Renal pelvis (tissue), 12 donors: ENCODE results near the gene NLRP9. TPM values are rescaled to one million over a fixed set of nuclear protein-coding genes. Genes with fewer than 3 reads are reported as not detected.
"Not testable (repeated sequence)": the region's sequence is repeated elsewhere in the genome, so short reads cannot be mapped to it uniquely, and the experiment has no call there.

ENCODE experiments used
- DNase-seq: peaks from one replicate; pipeline ENCODE4 v3.0.0-alpha.2; 2013
- long read RNA-seq, 16 experiments: transcript quantifications; one replicate each; lab custom pipeline, GENCODE V29; 2026
- polyA plus RNA-seq, 3 donors: library from polyadenylated mRNA; unstranded; fragments of 120-200 nt; gene quantifications; one replicate each; pipeline ENCODE4 v1.2.1, GENCODE V29; 2013; ENCODE audit not compliant: insufficient read length in 3 of 3

The NLRP9 gene
- under 1 TPM in 1 of 3 donors, not detected in 2; 0.05 TPM for polyA plus RNA-seq
- long read RNA-seq, donor 1, result 0 reads
- long read RNA-seq, donor 2, result 0 reads
- long read RNA-seq, donor 3, result 0 reads
- long read RNA-seq, donor 4, result 0 reads
- long read RNA-seq, donor 5, result 0 reads
- long read RNA-seq, donor 6, result 0 reads
- long read RNA-seq, donor 7, result 0 reads
- long read RNA-seq, donor 8, result 0 reads
- long read RNA-seq, donor 9, result 0 reads
- long read RNA-seq, donor 10, result 0 reads
- long read RNA-seq, donor 11, result 0 reads
- long read RNA-seq, donor 12, result 0 reads
- long read RNA-seq, donor 13, result 0 reads
- long read RNA-seq, donor 14, result 0 reads
- long read RNA-seq, donor 15, result 0 reads
- long read RNA-seq, donor 16, result 0 reads

DNA sequence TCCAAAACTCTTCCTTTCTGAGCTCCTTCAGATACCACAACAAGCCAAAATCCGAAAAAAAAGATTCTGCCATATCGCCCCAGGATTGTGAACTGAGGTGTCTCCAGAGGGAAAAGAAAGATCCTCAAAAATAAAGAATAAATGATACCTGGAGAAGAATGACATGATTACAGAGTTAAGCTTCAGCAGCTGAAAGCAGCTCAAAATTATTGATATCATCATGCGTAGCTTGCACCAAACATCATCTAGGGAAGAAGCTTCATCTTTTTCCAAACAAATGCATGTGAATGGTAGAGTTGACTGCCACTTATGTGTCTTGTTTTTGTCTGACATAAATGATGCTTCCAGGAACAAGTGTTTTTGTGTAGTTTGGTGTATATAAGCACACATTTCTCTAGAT lies at the start of gene NLRP9:
TSS of gene NLRP9 (minus strand) at position 101 of the 400 bp plus-strand sequence. CDS start at position 73, 28 bp downstream.
- no peak for DNase-seq

GRCh38 chr19:55781112-55781511 lies 42.9 kb upstream of the NLRP9 start:
- no peak for DNase-seq

GRCh38 chr19:55778331-55778730 lies 40.1 kb upstream of the NLRP9 start:
- no peak for DNase-seq

GRCh38 chr19:55777528-55777927 lies 39.3 kb upstream of the NLRP9 start:
- DNase-seq, result no peak

DNA sequence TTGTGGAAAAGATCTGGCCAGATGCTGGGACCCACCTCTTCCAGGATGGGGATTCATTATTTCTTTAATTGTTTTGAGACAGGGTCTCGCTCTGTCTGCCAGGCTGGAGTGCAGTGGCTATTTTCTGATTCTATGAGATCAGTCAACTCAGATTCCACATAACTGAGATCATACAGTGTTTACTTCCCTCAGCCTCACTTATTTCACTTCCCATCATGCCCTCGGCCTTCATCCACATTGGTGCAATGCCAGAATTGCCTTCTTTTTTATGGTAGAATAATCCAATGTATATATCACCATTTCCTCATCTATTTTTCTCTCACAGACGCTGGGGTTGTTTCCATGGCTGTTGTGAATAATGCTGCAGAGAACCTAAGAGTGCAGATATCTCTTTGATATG lies 31.4 kb upstream of the NLRP9 start:
- not testable (repeated sequence) for DNase-seq

DNA sequence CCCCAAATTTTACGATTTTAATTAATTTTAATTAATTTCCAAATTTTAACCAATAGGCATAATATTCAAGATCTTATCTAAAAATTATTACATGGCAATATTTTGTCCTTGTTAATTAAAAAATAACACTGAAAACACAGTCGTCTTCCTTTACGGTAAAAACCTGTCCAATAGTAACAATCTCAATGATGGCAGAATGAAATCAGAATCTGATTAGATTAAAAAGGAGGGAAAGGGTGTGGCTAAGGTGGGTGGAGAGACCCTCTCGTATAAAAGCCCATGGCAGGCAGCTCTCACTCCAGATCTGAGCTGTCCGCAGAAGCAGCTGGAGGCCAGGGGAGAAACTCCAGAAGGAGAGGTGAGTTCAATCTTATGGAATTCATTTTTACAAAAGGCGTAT lies 30.6 kb upstream of the NLRP9 start, which contains the start of gene RFPL4AL1:
TSS of gene RFPL4AL1 (plus strand) at position 301 of the 400 bp plus-strand sequence. CDS start 2,687 bp downstream, outside the sequence.
- DNase-seq, result not testable (repeated sequence)

DNA sequence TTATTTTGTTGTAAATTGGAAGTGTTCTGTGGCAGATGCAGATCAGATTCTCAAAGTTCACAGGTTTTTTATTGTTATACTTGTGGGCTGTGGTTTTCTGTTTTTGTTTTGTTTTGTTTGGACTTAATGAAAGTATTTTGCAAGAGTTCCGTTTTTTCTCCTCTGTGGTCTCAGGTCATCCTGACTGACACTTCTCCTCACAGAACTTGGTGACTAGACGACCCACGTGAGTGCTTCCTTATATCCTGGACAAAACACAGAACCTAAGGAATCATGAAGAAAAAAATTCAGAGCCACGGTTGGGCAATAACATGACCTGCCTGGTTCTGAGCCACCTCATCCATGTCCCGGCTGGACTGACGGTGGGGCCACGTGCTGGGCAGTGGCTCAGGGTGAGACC lies 28.3 kb upstream of the NLRP9 start:
- DNase-seq, result no peak

- DNase-seq, result not testable (repeated sequence)
Measured at GRCh38 chr19:55758797-55759196, 20.6 kb upstream of the NLRP9 start, which contains the start of gene RFPL4A. RFPL4A (plus strand) TSS chr19:55759097; CDS start chr19:55761801, 2,704 bp downstream.

- DNase-seq, result not testable (repeated sequence)
Measured at GRCh38 chr19:55756808-55757207, 18.6 kb upstream of the NLRP9 start.

DNA sequence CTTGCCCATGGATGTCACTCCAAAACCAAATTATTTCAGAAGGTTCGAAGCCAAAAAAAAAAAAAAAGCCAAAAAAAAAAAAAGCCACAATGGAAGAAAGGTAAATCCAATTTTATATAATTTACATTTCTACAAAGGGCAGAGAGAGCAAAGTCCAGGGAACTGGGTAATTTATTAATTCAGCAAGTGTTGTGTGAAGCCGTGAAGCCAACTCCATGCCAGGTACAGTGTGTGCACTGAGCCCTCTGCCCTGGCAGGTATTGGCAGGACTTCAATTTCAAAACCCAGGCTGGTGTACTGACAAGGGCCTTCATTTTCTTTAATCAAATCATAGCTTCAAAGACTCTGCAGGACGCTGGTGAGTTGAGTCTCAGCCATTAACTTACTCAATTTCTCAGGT lies 15.2 kb upstream of the NLRP9 start:
- no peak for DNase-seq

DNA sequence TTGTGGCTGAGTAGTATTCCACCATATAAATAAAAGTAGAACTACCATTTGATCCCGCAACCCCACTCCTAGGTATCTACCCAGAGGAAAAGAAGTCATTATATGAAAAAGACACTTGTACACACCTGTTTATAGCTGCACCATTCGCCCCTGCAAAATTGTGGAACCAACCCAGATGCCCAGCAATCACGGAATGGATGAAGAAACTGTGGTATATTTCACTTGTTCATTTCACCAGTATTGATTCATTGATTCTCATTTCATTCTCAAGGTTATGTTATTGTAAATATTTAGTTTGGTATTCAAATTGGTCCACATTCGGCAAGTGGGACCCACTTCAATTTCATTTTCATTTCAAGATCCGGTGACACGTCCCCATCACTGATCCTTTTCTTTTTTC lies 12.5 kb upstream of the NLRP9 start:
- no peak for DNase-seq

GRCh38 chr19:55730378-55730777 lies 7.8 kb downstream of the NLRP9 start:
- not testable (repeated sequence) for DNase-seq

DNA sequence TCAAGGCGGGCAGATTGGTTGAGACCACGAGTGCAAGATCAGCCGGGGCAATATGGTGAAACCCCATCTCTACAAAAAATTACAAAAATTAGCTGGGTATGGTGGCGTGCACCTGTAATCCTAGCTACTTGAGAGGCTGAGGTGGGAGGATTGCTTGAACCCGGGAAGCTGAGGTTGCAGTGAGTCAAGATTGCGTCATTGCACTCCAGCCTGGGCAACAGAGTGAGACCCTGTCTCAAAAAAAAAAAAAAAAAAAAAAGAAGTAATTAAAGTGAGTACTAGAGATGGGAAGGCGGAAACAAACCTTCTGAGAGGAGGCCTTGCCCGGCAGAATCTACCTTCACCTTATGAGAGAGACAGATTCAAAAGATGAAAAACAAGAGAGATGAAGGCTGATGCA lies 14.7 kb downstream of the NLRP9 start:
- no peak for DNase-seq

DNA sequence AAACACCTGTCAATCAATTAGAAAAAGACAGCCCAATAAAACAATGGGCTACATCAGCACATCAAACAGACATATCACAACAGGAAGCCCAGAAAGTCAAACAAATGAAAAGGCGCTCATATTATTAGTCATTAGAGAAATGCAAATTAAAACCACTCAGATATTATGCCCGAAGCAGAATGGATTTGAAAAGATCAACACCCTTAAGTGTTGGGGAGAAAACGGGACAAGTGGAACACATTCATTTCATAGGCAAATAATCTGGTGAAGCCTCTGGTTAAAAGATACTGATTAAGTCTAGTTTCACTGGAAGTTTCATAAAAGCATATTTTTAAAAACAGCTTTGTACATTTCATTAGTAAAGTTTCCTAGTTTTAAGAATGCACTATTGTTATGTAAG lies 17.4 kb downstream of the NLRP9 start:
- no peak for DNase-seq

GRCh38 chr19:55720214-55720746 lies 17.9 kb downstream of the NLRP9 start:
- DNase-seq, result no peak

DNA sequence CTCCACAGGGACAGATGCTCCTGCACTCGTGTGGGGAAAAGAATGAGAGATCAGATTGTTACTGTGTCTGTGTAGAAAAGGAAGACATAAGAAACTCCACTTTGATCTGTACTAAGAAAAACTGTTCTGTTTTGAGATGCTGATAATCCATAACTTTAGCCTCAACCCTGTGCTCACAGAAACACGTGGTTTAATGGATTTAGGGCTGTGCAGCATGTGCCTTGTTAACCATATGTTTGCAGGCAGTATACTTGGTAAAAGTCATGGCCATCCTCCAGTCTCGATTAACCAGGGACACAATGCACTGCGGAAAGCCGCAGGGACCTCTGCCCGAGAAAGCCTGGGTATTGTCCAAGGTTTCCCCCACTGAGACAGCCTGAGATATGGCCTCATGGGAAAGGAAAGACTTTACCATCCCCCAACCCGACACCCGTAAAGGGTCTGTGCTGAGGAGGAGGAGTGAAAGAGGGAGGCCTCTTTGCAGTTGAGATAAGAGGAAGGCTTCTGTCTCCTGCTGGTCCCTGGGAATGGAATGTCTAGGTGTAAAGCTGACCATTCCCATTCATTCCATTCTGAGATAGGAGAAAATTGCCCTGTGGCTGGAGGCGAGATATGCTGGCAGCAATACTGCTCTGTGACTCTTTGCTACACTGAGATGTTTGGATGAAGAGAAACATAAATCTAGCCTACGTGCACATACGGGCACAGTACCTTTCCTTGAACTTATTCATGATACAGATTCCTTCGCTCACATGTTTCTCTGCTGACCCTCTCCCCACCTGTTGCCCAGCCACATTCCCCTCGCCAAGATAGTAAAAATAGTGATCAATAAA lies 20.1 kb downstream of the NLRP9 start:
- not testable (repeated sequence) for DNase-seq

- no peak for DNase-seq
Measured at GRCh38 chr19:55717251-55717650, 21.0 kb downstream of the NLRP9 start.

DNA sequence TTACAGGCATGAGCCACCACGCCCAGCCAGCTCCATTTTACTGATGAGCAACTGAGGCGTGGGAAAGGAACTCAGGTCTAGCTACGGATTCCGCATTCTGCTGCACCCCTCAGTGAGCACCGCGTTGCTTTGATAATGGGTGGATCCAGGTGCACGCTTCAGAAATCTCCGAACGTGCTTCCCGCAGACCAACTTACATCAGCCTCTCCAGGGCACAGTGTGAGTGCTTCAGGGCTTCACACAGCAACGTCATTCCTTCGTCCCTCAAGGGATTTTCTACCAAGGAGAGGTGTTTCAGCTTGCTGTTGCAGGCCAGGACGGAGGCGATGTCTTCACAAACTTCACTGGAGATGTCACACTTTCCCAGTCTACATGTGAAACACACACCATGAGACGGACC lies 21.7 kb downstream of the NLRP9 start:
- no peak for DNase-seq

GRCh38 chr19:55712804-55713631 lies 25.2 kb downstream of the NLRP9 start:
- no peak for DNase-seq

- DNase-seq, result no peak
Measured at GRCh38 chr19:55711719-55712118, 26.5 kb downstream of the NLRP9 start.

- DNase-seq, result no peak
Measured at GRCh38 chr19:55705972-55706371, 32.2 kb downstream of the NLRP9 start.
